H1 (cell line): ENCODE measurements around the gene CELSR1.

Experiments
- CTCF ChIP-seq, 3 experiments: IDR thresholded peaks; 1 replicate in 2 of 3; 2 replicates in 1 of 3; pipeline versions ENCODE4 v1.5.1 to v1.6.1; 2011; ENCODE audit warnings: low read length in 3 of 3, mild to moderate bottlenecking in 3 of 3, inconsistent platforms in 2 of 3, low read depth in 1 of 3, moderate library complexity in 1 of 3; ENCODE audit not compliant: insufficient read depth in 1 of 3; ENCODE audit errors: control extremely low read depth in 1 of 3
- GABPA ChIP-seq: IDR thresholded peaks from 2 replicates; pipeline ENCODE4 v1.6.1; 2011; ENCODE audit warnings: mild to moderate bottlenecking, low read length, moderate library complexity, borderline replicate concordance; ENCODE audit not compliant: insufficient read depth
- MAX ChIP-seq: IDR thresholded peaks from 2 replicates; pipeline ENCODE4 v1.6.1; 2012; ENCODE audit warnings: inconsistent platforms
- POLR2A ChIP-seq, 2 experiments: IDR thresholded peaks; 1 replicate in 1 of 2; 2 replicates in 1 of 2; pipeline ENCODE4 v1.6.1; 2011; ENCODE audit warnings: low read depth in 2 of 2, low read length in 2 of 2, mild to moderate bottlenecking in 2 of 2; ENCODE audit errors: control extremely low read depth in 1 of 2
- TBP ChIP-seq: IDR thresholded peaks from 2 replicates; pipeline ENCODE4 v1.6.1; 2011; ENCODE audit warnings: low read depth, low read length, improper control_type of control experiment

- TF ChIP-seq POLR2A (IDR thresholded peaks at IDR 0.05; ENCODE audit: control extremely low read depth in 1 of 2, low read depth in 2 of 2, low read length in 2 of 2) (no peak), MAX (no peak), CTCF (IDR thresholded peaks at IDR 0.05; ENCODE audit: control extremely low read depth in 1 of 3, insufficient read depth in 1 of 3, low read depth in 1 of 3, low read length in 3 of 3) (no peak), TBP (no peak), GABPA (no peak)
Observed at GRCh38 chr22:46483353-46483752, 54.1 kb downstream of the CELSR1 start.
